GM19372 (cell line): ENCODE results near the gene SIX5.

Source experiments
- ATAC-seq: cut with Tn5 transposase; IDR thresholded peaks from one replicate; pipeline ENCODE4 v1.9.1; 2021; ENCODE audit warnings: mild to moderate bottlenecking, low read depth, moderate library complexity; ENCODE audit not compliant: unreplicated experiment

SIX5 gene

DNA sequence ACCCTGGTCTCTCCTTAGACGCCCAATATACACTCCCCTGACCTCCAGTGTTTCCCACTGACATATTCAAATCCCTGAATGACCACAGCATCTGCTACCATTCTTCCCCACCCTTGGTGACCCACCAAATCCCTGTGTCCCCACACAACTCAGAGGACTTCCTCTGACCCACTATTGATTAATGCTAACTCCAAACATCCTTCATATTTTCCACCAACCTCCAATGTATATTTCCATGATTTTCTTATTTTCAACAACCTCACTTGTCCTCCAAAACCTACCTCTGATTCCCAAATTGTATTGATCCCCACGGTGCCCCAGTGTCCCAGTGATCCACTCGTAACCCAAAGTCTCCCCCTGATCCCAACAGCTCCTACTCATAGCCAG, 24.1 kb upstream of the SIX5 start:
- no peak for ATAC-seq

DNA sequence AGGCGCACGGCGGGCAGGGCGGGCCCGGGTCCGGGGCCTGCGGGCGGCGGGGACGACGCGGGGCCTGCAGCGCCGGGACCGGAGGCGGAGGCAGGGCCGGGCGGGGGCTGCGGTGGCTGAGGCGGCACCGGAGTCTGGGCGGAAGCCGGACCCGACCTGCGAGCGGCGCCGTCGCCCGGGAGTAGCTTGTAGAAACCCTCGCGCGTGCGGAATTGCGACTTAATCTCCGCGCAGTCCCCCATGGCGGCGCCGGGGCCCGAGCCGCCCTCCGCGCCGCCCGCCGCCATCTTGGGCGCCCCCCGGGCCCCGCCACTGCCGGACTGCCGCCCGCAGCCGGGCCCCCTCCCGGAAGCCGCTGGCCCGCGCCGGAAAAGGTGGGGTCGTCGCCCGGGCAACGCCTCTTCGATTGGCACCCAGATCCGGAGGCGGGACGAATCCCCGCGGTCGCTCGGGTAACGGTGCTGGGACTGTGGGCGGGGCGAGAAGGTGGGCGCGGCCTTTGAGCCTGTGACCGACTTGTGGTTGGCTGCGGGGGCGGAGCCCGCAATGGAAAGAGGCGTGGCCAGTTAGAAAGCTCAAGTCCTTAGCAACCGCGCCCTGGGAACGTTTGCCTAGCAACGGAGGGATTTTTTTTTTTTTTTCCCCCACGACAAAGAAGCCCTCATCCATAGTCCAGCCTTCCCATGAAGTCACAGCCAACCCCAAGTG, 23.6 kb upstream of the SIX5 start, which contains the start of gene DMWD:
Gene DMWD, minus strand, starts transcription at position 376 of the 708 bp plus-strand sequence. Its CDS starts 89 bp downstream, at position 287.
- peak; percentile 94 for ATAC-seq

DNA sequence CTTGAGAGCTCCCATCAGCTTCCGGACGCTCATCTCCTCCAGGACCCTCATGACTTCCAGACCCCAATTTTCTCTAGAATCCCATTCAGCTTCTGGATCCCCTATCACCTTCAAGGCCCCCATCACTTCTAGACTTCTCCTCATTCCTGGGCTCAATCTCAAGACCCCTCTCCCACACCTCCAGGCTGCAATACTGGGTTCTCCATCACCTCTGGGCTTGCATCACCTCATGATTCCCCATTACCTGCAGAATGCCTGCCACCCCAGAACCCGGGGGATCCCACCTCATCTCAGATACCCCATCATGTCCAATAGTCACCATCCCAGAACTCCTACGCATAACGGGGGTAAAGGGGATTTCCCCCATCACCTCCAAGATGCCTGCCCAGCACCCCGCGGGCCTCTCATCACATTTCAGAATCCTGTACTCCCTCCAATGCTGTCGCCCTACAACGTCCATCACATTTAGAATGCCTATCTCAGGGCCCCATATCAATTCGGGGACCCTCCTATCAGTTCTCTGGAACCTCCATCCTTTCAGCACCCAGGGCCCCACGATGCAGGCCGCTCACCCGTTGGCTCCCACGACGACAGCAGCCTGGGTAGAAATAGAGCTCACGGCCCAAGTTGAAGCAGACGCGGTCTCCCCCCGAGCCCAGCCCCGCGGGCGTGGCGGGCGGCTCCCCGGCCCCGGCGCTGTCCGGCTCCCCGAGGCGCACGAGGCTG, 22.9 kb upstream of the SIX5 start:
- ATAC-seq = peak; percentile 17

DNA sequence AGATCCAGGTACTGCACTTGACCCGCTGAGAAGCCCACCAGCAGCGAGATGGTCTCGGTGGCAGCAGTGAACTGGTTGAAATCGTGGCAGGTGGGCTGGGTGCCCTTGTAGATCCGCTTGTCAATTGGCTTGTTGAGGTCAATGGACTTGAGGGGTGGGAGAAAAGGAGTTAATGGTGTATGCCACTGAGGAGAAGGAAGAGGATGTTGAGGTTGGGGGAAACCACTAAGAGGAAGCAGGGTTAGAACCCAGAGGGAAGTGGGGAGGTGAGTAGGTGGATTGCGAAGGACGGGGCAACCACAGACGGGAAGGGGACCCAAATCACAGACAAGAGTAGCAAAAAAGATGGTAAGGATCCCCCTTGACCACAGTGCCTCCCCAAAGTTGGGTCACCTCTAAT, 21.9 kb upstream of the SIX5 start:
- ATAC-seq = no peak

DNA sequence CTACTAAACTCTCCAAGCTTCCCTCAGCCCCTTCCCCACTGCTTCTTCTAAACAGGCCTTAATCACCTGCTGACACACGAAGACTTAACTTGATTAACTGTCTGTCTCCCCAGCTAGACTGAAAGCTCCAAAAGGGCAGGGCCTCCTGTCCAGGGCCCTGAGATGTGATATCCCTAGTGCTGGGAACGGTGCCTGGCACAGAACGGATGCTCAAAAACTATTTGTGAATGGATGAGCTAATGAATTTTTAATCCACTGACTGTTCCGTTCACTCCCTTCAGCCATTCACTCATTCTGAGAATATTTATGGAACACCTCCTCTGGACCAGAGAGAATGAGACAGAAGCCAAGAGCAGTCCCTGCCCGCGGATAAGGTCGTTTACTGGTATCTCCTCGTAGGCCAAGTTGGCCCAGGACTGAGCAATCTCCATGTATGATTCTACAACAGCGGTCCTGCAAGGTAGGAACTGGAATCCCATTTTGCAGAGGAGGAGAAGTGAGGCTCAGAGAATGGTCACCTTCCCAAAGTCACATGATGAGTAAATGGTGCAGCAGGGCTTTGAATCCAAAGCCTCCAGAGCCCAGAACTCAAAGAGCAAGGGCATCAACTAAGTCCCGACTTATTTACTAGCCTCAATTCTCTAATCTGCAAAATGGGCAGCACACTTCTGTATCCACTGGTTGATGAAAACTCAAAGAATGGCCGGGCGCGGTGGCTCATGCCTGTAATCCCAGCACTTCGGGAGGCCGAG, 20.2 kb upstream of the SIX5 start:
- ATAC-seq = no peak

DNA sequence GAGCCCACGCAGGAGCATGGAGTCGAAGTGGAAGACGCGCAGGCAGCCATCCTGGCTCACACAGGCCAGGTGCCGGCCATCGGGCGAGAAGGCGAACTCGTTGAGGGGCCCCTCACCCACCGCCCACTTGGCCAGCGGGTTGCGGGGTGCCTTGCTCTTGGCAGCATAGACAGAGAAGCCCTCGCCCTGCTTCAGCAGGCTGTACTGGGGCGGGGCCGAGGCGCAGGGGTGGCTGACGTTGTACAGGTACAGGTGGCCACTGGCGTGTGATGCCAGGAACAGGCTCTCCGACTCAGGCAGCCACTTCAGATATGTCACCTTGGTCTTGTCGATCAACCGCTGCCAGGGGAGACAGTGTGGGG, 17.5 kb upstream of the SIX5 start:
- ATAC-seq = no peak

DNA sequence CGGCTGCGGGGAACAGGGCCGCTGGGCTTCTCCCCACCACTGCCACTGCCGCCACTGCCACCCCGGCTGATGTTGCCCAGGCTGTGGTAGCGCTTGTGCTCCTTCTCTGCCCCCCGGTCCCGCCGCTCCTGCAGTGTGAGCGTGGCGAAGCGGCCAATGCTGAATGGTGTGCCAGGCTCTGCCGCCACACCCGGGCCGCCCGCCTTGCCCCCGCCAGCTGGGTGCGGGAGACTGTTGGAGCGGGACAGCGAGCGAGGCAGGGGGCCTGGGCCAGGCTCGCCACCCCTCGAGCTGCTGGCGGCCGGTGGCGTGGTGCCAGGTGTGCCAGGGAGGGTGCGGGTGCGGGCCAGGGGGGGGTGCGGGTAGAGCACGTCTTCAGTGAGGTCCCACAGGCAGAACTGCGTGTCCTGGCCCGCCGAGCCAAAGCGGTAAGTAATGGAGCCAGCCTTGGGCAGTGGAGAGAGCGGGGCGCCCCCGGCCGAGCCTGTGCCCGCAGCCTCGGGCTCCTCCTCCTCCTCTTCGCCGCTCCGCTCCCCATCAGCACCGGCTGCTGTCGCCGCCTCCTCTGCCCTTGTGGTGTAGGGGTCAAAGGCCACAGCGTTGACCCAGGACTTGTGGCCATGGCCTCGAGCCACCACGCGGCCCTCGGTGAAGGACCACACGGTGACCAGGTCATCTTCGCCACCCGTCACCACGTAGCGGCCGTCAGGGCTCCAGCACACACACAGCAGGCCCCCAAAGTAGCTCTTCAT, 16.9 kb upstream of the SIX5 start:
- no peak for ATAC-seq

DNA sequence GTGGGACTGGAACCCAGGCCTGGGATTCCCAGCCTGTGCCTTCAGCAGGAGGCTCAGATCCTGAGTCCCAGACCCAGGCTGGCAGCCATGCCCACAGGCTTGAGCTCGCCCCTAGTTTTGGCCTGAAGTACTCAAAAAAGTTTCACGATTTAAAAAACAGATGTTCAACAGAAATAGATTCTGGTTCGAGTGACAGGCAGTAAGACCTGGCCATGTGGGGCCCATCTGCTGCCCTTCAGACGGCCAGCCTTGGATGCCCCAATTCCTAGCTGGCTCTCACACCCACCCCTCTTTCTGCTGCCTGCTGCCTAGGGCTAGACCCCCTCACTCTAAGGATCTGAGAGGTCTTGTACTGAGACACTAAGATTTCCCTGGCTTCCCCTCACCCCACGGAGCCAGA, 16.0 kb upstream of the SIX5 start:
- no peak for ATAC-seq

DNA sequence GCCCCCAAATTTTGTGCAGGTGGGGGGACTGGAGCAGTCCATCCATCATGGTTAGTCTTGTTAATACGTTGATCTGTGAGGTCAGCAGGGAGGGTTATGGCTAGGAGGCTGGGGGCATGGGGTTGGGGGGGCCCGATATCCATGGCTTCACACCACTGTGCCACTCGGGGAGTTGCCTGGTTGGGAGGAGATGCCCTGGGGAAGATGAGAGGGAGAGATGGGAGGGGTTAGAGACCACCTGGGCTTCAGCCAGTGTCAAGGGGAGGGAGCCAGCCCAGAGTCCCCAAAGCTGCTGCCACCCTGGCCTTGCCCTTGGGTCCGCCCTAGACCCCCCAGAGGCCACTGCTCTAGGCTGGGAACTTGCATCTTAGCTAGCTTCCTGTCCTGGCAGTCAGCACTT, 15.0 kb upstream of the SIX5 start:
- no peak for ATAC-seq

DNA sequence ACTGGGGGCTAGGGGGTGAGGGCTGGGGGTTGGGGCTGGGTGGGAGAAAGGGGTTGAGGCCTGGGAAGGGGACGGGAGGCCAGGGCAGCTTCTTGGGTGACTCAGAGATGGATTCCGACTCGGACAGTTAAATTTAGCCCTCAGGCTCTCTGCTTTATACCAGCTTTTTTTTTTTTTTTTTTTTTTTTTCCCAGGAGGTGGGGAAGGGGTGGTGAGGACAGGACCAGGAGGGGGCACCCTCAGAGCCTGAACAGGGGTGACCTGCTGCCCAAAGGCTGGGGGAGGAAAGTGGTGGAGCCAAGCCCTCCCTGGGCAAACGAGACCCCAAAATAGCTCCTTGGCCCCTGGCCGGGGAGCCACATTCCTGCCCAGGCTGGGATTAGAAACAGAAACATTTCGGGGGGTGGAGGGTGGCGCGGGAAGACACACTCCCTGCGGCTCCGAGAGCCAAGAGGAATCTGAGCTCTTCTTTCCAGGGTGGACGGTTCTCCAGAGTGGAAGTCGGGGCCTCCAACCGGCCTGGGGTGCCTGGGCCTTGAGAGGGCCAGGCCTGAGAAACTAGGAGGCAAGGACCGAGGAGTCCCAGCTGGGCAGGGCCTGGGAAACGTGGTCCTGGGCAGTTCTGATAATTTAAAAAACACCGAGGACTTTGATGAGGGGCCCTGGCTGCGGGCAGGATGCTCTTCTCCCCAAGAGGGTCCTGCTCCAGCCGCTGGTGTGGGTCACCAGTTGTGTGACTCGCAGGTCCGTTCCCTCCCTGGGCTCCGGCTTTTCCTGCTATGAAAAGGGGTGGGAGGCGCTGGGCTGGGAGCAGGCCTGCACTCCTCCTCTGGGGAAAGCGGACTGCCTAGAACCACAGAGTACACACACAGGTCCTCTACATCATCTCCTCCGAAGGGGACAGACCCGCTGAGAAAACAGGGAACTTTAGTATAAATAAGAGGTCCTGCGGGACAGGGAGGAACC, 14.1 kb upstream of the SIX5 start:
- ATAC-seq = no peak

DNA sequence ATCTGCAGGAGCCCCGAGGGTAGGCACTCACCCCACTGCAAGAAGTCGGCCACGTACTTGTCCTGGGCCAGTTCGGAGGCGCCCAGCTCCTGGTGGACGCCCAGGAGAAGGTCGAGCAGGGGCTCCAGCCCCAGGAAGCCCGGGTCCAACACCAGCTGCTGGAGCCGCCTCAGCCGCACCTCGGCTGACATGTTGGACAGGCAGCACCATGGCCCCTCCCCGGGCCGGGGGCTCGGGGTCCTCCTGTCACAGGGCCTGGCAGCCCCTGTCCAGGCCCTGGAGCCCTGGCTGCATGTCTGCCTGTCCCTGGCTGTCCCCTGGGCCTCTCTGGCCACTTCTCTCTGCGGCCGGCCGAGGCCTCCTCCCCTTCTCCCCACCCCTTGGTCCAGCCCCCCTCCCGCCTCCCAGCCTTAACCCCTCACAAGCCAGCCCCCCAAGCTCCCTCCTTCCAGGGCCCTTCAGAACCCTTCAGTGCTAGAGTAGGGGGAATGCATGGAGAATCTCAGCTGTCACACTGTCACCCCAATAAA, 13.2 kb upstream of the SIX5 start, which contains the start of gene DMPK:
Gene DMPK, minus strand, starts transcription at position 329 of the 530 bp plus-strand sequence. Its CDS starts 138 bp downstream, at position 191.
- ATAC-seq = no peak

DNA sequence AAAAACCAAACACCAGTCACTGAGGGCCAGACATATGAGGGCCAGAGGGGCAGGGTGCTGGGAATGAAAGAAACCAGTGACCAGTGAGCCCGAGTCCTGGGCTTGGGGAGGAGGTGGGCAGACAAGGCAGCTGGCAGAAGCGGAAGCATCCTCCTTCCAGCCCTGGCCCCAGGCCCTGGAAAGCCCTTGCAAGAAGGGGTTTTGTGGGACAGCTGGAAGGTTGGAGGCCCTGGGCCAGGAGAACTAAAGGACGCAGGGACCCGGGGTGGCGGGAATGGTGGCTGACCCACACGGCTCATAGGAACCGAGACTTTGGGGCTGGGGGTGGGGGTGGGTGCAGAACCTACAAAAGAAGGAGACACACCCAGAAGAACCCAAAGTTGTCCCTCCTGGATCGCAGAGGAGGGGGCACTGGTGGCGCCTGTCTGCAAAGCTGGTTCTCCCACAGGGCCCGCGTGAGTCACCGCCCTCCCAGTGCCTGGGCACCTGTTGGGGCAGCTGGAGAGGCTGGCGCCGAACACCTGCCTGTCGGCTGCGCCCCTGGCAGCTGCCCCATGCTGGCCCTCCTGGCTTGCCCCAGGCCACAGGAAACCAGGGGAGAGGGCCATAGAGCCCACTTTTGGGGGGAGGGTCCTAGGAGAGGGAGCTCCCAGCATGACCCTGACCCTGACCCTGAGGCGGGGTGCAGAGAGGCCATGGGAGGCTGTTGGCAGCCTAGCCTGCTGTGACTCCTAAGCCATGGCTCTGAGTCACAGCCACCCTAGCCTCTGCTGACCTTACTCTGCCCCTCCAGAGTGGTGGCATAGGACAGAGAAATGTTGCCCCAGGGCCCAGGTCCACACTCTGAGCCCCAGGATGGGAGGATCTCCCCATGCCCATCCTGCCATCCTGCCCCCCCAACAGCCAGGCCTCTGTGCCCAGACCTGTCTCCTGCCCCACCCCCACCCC, 12.4 kb upstream of the SIX5 start:
- ATAC-seq = no peak

DNA sequence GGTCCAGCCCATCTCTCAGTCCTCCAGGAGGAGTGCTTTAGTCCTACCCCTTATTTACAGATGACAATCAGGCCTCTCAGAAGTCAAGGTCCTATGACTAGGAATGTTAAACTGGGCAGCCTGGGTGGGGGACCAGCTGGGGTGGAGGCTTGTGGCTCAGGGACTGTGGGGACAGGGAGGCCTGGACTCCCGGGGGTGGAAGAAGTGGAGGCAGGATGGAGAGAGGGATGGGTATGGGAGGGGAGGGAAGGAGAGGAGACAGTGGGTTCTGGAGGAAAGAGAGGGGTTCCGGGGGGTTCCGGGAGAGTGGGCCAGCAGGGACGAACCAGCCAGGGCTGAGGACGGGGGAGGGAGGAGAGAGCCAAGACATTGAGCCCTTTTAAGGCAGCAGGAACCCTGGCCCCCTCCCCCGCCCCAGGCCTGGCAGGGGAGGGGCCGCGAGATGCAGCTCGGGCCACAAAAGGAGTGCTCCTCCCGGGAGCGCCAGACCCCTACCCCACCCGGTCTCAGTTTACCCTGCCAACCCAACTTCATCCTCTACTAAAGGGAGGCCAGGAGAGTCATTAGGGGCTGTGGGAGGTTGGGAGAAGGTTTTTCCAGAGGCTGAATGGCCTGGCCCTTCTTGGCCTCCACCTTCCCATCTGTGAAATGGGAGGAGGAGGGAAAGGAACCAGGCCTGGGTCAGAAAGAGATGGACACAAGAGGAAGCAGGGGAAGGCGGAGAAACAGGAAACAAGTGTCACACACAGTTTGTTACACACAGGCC, 11.6 kb upstream of the SIX5 start:
- no peak for ATAC-seq

DNA sequence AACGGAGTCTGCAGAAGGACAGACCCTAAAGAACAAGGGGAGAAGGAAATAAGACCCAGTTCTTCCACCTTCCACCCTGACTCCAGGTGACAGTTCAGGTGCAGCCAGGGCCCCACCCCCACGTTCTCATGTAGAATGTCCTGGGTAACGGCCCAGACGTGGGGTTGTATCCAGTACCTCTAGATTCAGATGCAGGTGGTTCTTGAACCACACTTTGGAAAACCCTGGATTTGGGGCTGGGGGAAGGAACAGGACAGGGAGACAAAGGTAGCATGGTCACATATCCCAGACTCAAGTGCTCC, 11.0 kb upstream of the SIX5 start:
- ATAC-seq = no peak

DNA sequence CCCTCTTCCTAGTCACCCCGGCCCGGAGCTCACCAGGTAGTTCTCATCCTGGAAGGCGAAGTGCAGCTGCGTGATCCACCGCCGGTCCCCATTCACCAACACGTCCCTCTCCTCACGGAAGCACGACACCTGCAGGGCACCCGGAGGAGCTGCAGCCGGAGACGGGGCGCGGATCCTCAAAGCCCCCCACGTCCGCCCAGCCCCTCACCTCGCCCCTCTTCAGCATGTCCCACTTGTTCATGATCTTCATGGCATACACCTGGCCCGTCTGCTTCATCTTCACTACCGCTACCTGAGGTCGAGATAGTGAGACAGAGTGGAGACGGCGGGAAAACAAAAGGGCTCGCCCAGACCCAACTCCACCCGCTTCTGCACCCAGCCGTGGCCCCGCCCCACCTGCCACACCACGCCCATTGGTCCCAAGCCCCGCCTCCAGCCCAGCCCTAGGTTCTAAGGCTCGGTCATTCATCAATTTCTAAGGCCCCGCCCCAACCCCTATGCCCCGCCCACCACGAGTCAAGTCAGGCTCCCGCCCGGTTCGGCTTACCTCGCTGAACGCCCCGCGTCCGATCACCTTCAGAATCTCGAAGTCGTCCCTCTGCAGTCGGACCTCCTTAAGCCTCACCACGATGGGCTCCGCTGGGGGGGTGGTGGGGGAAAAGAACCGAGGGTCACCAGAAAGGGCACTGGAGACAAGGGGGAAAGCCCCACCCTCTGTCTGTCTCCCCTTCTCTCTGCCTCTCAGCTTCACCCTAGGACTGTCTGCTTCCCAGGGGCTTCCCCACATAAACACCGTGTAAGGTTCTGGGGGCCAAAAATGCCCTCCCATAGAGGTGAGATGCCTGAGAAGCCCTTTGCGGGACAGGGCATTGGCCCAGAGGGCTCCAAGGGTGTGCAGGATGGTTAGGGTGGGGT, 10.4 kb upstream of the SIX5 start:
- ATAC-seq = peak; percentile 78

DNA sequence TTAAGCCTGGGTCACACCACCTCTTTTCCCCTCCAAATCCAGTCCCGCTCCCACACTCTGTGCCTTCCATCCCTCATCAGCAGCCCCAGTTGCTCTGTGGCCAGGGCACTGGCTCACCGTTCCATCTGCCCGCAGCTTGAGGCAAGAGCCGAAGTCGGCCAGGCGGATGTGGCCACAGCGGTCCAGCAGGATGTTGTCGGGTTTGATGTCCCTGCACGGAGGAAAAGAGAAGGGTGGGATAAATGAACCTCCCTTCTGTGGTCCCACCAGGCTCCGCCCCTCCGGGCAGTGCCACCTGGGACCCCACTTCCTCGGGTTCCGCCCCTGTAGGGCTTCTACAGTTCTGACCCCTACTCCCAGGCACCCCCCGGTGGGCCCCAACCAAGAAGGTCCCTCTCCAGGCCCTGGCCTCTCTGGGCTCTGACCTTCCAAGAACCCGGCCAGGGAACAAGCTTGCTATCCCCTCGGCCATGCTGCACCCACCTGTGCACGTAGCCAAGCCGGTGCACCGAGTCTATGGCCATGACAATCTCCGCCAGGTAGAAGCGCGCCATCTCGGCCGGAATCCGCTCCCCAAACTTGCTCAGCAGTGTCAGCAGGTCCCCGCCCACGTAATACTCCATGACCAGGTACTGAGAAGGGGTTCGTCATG, 9.1 kb upstream of the SIX5 start:
- ATAC-seq = no peak
